ENCODE results near the gene PTPRR.

The PTPRR gene

DNA sequence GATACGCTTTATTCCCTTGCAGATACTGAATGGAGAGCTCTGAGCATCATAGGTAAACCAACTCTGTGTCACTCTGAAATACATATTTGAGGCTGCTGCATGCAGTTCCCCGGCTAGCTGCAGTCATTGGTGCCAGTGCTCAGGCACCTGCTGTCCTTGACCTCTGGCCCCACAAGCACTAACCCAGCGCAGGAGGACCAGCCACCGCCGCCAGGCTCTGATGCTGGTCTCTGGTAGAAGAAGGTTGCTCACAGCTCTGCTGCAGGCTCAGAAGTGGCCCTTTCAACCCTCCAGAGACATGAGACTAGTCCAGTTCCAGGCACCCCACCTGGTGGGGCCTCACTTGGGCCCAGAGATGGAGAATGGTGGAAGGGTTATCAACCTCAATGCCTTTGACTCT is 248.8 kb downstream of the PTPRR start:
- no peak for DNase-seq

DNA sequence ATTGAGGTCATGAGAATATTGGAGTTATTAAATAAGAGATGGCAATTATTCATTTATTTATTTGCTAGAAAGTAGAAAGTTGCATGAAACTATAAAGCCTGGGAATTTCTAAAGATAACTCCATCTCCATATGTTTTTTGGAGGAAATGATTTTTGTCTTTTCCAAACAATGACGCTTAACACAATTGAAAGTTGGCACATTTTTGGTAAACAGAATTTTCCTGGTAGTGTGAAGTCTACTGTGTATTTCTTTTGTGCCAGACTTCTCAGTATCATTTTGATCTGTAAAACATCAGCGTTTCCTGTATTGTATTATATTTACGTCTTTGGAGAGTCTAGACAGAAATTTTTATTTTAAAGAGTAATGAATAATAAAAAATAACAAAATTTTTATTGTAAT is 249.6 kb downstream of the PTPRR start:
- DNase-seq = no peak

GRCh38 chr12:70667253-70667652 is 253.3 kb downstream of the PTPRR start:
- no peak for DNase-seq

DNA sequence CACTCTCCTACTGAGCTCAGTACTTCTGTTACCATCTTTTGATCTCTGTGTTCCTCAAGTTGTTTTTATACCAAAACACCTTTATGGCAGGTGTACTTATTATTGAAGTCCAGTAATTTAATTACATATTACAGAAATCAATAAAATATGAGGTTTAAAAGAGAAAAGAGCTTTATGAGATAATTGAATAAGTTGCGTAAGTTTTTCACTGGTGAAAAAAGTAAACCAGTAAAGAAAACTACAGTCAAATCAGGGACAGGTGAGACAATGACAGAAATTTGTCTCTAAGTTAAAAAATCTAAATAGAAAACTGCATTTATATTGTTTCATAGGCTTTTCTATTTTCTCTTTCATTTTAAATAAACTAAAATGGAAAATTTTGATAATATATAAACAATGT is 254.2 kb downstream of the PTPRR start:
- DNase-seq = no peak

DNA sequence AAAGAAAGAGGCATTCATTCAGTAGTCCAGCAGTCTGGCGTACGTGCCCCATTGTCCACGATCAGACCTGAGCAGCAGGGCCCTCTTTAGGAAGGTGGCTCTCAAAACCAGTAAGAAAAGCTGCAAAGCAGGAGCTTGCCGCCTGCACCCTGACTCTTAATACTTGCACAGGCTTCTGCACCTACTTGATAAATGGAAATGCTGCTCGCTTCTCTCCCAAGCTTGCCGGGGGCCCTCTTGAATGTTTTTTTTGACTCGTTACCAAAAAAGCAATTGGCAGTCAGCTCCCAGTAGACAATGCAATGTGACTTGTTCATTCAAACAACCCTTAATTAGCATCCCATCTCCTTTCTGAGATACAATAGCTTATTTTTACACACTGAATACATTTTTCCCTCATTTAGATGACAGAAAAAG is 256.1 kb downstream of the PTPRR start:
- peak; percentile 90 for DNase-seq

DNA sequence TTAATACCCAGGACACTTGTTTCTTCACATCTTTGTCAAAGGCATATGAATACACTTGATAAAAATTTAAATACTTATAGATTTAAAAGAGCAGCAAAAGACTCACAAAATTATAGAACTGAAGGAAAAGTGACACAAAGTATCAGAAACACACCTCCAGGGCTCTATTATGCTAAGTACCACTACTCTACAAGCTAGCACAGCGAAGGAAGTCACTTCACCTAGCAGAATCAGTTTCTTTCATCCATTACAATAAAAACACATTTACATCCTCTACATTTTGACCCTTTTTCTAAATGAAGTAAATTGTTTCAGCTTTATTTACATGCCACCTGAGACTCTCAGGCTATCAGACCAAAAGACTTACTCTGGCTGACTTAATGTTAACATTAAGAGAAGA is 256.7 kb downstream of the PTPRR start:
- no peak for DNase-seq

DNA sequence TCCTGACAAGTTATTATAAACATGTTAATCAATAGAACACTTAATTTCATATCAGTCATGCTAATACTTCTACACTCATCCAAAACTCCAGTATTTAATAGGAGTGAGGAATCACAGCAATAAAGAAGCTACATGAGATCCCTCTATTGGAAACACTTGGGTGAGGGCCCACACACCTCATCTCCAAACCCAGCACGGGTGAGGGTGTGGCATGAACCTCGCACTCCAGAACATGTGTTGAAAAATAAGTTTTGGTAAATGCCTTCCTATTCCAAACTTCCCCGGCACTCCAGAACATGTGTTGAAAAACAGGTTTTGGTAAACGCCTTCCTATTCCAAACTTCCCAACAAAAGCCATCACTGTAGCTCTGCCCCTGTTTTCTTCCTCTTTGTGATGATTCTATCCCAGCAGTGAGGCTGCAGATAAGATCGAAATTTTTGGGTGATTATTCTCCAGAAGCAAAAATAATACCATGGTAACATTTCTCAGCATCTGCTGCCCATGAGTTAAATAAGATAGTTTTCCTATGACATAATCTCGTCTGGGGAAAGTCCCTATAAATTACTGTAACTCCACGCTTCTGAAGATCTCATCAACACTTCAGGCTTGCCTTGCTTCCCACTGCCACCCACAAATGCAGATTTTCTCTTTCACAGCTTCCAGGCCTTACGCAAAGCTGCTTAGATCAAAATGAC is 258.9 kb downstream of the PTPRR start:
- DNase-seq = no peak

DNA sequence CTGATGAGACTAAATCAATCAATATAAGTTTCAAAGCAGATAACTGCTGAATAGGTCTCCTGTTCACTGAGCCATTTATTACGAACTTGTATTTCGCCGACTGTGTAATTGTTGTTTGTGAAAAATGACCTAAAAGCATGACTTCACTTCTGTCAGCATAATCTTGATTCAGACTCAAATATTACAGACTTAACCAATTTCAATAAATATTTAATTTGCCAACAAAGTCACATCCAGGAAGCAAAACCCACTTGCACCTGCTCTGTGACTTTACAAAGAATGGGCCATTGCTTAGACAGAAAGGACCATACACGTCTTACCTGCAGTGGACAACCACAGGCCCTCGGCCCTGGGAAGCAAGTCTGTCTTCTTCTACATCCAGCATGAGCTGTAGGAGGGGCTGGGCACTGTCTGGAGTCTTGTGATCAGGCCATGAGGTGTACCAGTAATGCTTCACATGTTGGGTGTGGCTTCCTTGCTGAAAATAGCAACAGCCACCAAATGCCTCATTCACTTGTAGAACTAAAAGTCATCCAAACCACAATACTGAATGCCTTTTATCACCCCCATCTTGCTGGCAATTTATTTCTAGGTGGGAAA is 259.8 kb downstream of the PTPRR start:
- DNase-seq = no peak

GRCh38 chr12:70660002-70660604 is 260.4 kb downstream of the PTPRR start:
- DNase-seq = no peak

GRCh38 chr12:70659077-70659606 is 261.4 kb downstream of the PTPRR start:
- no peak for DNase-seq

GRCh38 chr12:70657616-70658286 is 262.8 kb downstream of the PTPRR start:
- DNase-seq = no peak

- no peak for DNase-seq
These were observed 268.1 kb downstream of the PTPRR start for GRCh38 chr12:70652451-70652850.

DNA sequence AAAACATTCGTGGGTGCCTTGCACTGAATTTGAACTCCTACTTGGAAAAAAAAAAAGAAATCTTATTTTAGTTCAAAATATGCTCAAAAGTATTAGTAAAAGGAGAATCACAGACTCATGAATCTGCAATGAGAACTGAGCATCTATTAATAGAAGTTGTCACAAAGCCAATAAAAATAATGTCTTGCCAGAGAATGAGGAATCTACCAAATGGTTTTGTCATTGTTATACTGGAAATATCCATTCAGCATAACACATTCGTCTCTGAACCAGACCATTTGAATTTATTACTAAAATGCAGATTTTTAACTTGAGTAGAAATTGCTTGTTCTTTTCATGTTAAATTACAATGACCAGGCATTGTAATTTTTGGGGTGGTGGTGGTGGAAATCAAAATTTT is 271.7 kb downstream of the PTPRR start:
- no peak for DNase-seq

- DNase-seq = no peak
These were observed 272.3 kb downstream of the PTPRR start for GRCh38 chr12:70648191-70648590.

DNA sequence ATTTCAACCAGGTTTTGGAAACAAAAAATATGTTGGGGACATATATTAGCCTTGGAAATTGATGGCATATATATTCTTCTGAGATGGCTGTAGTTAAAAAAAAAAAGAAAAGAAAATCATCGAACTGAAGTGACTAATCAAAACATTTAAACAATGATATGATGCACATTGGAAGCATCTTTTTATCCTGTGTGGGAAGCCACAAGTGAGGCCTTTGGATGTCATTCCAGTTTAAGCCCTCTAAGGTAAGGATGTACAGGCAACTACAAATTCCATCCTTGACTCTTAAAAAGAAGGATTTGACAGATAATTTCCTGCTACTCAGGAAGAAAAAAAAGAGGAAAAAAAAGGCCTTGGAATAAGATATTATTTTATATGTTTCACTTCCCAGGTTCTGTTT is 273.7 kb downstream of the PTPRR start:
- DNase-seq = no peak

GRCh38 chr12:70645494-70646317 is 274.8 kb downstream of the PTPRR start:
- no peak for DNase-seq

DNA sequence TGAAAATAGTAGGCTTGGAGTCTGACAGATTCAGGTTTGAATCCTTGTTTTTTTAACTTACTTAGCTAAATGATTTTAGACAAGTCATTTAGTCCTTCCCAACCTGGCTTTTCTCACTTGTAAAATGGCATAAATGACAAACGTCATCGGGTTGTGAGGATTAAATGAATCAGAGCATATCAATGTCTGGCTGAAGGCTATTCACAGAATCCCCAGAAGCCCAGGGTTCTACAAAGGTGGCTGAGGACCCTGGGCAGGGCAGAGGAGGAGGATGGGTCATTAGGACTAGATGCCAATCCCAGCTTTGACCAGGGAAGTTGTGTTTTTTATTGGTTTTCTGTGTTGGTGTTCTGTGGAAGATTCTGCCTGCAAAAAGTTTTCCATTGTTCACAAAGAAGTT is 275.7 kb downstream of the PTPRR start:
- no peak for DNase-seq

DNA sequence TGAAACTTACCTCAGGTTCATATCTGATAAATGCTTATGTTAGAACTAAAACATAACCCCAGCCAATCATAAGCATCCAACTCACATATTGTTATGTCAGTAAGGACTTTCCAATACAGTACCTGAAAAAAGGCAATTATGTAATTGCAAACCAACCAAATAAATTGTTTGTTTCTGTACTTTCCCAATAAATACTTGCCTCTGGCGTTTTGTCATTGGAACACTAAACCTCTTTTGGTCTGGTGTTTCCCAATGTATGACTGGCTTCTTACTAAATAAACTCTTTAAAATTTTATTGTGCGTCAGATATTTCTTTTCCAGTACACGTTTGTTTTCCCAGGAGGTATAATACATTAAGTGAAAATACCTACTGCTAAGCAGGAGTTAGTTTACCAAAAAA is 276.6 kb downstream of the PTPRR start:
- DNase-seq = no peak

GRCh38 chr12:70641691-70642090 is 278.8 kb downstream of the PTPRR start:
- DNase-seq = no peak

- DNase-seq = no peak
These were observed 279.6 kb downstream of the PTPRR start for GRCh38 chr12:70640901-70641300.

DNA sequence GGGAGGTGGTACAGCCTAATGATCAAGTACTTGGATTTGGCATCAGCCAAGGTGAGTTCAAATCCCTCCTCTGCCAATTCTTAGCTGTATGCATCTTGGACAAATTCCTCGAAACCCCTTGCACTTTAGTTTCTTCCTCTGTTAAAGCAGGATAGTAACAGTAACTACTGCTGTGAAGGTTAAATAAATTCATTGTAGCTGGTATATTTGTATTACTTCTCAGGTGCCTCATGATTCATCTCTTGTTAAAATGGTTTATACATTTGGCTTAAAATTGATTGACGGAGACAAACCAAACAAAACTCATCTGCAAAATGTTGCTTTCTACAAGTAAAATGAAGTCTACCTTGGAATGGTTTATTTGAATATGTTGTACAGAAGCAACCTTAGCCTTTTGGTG is 281.0 kb downstream of the PTPRR start:
- no peak for DNase-seq

DNA sequence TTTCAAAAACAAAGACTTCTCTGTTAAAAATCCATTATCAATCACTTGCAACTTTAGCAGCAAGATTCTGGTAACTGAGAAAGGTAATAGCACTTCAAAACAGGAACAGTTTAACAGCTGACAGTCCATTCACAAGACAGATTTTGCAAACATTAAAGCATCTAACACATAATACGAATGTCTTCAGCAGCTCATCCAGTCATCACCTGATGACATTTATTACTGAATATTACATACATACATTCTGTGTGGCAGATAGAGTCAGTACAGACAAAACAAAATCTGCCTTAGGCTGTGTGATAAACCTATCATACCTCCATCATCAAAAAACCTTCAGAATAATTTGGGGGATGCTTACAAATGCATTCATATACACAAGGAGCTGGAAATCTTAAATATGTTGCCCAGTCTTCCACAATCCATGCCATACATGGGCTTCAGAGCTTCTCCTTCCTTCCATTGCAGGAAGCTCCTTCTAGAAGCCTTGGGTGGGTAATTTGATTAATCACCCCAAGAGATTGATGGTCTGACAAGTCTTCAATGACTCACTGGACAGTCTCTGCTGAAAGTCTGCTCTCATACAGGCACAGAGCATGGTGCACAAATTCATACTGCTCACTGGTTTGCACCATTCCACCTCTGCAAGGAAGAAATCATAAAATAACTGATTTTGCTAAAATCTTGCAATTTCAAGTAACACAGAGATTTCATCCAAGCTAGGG is 281.7 kb downstream of the PTPRR start:
- no peak for DNase-seq

Measured in NCI-H1105 (cell line).